Smooth muscle cell (in vitro differentiated cells): ENCODE results near the gene LSAMP. TPM values are rescaled to one million over a fixed set of nuclear protein-coding genes. Genes with fewer than 3 reads are reported as not detected.
"Not testable (repeated sequence)": the region's sequence is repeated elsewhere in the genome, so short reads cannot be mapped to it uniquely, and the experiment has no call there.

Source experiments
- DNase-seq: peaks from one replicate; lab custom pipeline; 2025; ENCODE audit not compliant: unreplicated experiment; lab: John Stamatoyannopoulos, UW
- H2AFZ ChIP-seq: fragments of 200-600 bp; sonication (generic); 2 replicates; pipeline ENCODE4 v1.6.0; 2016; ENCODE audit warnings: antibody characterized with exemption, low read depth, mild to moderate bottlenecking
- H3F3A ChIP-seq: fragments of 200-600 bp; sonication (generic); 2 replicates; pipeline ENCODE4 v1.6.0; 2017; ENCODE audit warnings: antibody characterized with exemption, low read depth
- H3K27ac ChIP-seq: fragments of 200-600 bp; sonication (generic); 2 replicates; pipeline ENCODE4 v1.5.1; 2016; ENCODE audit warnings: low read depth, mild to moderate bottlenecking
- H3K27me3 ChIP-seq: fragments of 200-600 bp; sonication (generic); 2 replicates; pipeline ENCODE4 v1.6.1; 2016; ENCODE audit warnings: low read depth, mild to moderate bottlenecking
- H3K36me3 ChIP-seq: fragments of 200-600 bp; sonication (generic); 2 replicates; pipeline ENCODE4 v1.5.1; 2016; ENCODE audit warnings: low read depth
- H3K4me1 ChIP-seq: fragments of 200-600 bp; sonication (generic); 2 replicates; pipeline ENCODE4 v1.5.1; 2016; ENCODE audit warnings: low read depth
- H3K4me2 ChIP-seq: fragments of 200-600 bp; sonication (generic); 2 replicates; pipeline ENCODE4 v1.6.0; 2016; ENCODE audit warnings: mild to moderate bottlenecking
- H3K4me3 ChIP-seq: fragments of 200-600 bp; sonication (generic); 2 replicates; pipeline ENCODE4 v1.5.1; 2016; ENCODE audit warnings: mild to moderate bottlenecking
- H3K79me2 ChIP-seq: fragments of 200-600 bp; sonication (generic); 2 replicates; pipeline ENCODE4 v1.6.0; 2016; ENCODE audit warnings: low read depth, mild to moderate bottlenecking
- H3K9ac ChIP-seq: fragments of 200-600 bp; sonication (generic); 2 replicates; pipeline ENCODE4 v1.6.0; 2016; ENCODE audit warnings: low read depth
- H3K9me3 ChIP-seq: fragments of 200-600 bp; sonication (generic); replicated peaks from 2 replicates; pipeline ENCODE4 v1.5.1; 2016; ENCODE audit warnings: low read depth
- H4K20me1 ChIP-seq: fragments of 200-600 bp; sonication (generic); 2 replicates; pipeline ENCODE4 v1.6.0; 2016; ENCODE audit warnings: low read depth
- CTCF ChIP-seq: fragments of 200-600 bp; sonication (generic); IDR thresholded peaks from 2 replicates; pipeline ENCODE4 v1.5.1; 2017; ENCODE audit warnings: borderline replicate concordance, mild to moderate bottlenecking, antibody characterized with exemption; ENCODE audit not compliant: insufficient read depth, poor library complexity, severe bottlenecking
- WGBS: methylation state at CpG from one replicate; pipeline ENCODE4 v1.1.7; 2016; ENCODE audit warnings: low lambda C conversion rate; 5-methylcytosine and 5-hydroxymethylcytosine counted together
- polyA plus RNA-seq: library from polyadenylated mRNA; unstranded; fragments of >200 nt; fragmentation: Nextera tagmentation; extraction: Ambion mirVana; gene quantifications from 2 replicates; pipeline ENCODE4 v1.2.1, GENCODE V29; 2016
- total RNA-seq: library from RNA; depleted of rRNA; stranded (reverse); fragments of >200 nt; gene quantifications from 2 replicates; pipeline ENCODE4 v1.2.3, GENCODE V29; 2014

Gene LSAMP
- total and polyA plus RNA-seq, 2 experiments from 2014 or later = 11.2 to 13.6 TPM

- Histone ChIP-seq H3F3A (no peaks in the 10 kb centered on the region), H3K27me3 (no peaks in the 10 kb centered on the region), H3K4me2 (no peak overlapping the region), H3K79me2 (no peaks in the 10 kb centered on the region), H2AFZ (no peak overlapping the region), H3K27ac (no peak overlapping the region), H4K20me1 (no peaks in the 10 kb centered on the region), H3K9me3 (no peaks in the 10 kb centered on the region), H3K4me1 (no peaks in the 10 kb centered on the region), H3K36me3 (no peaks in the 10 kb centered on the region), H3K4me3 (no peak overlapping the region), H3K9ac (no peak overlapping the region)
- no peak for DNase-seq
- no peak for TF ChIP-seq CTCF
- 93% methylated on average over 4 of the region's 4 CpGs for WGBS
Measured at GRCh38 chr3:115852278-115852677, 593.0 kb downstream of the LSAMP start.

DNA sequence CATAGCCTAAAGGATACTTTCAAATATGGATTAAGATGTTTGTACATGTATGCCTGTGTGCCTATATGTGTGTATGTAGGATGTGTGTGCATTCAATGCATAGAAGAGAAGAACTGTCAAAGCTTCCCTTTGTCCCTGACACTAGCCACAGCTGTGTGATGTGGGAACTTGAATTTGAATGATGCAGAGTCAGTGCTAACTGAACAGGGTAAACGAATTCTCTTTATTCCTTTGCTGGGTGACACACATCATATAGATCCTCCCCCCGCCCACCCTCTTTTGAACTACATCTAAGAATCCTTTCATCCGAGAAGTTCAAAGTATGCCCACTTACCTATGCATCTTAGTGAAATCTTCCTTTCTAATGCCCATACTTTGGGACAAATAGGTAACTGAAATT lies 593.7 kb downstream of the LSAMP start:
- no peak overlapping the region for H3K4me3 ChIP-seq
- no peaks in the 10 kb centered on the region for H3F3A ChIP-seq
- H3K9ac ChIP-seq = no peak overlapping the region
- no peaks in the 10 kb centered on the region for H3K27me3 ChIP-seq
- H3K79me2 ChIP-seq = no peaks in the 10 kb centered on the region
- H3K4me2 ChIP-seq = no peak overlapping the region
- no peaks in the 10 kb centered on the region for H4K20me1 ChIP-seq
- 85% methylated on average over 3 of the region's 3 CpGs for WGBS
- no peak overlapping the region for H3K27ac ChIP-seq
- TF ChIP-seq CTCF = no peak
- no peaks in the 10 kb centered on the region for H3K36me3 ChIP-seq
- no peak overlapping the region for H2AFZ ChIP-seq
- no peak for DNase-seq
- H3K9me3 ChIP-seq = no peaks in the 10 kb centered on the region
- no peaks in the 10 kb centered on the region for H3K4me1 ChIP-seq

DNA sequence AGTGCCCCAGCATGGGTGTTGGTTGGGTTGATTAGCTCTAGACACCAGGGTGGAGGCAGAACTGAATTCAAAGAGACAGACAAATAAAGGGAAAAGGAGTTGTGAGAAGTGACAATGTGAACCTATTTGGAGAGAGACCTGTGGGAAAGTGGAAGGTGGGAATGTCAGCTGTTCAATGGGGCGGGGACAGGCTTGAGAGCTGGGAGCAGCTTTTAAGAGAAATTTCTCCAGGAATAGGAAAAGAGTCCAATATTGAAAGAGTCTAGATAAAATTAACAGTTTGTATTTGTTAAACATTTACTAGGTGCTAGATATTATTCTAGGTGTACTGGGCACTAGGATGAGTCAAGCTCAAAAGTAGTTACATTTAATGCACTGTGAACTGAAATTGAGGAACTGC lies 596.6 kb downstream of the LSAMP start:
- H3K27ac ChIP-seq = no peak overlapping the region
- H3K9me3 ChIP-seq = no peaks in the 10 kb centered on the region
- 88% methylated on average over 1 of the region's 1 CpG for WGBS
- no peak overlapping the region for H3K4me3 ChIP-seq
- no peaks in the 10 kb centered on the region for H3F3A ChIP-seq
- no peaks in the 10 kb centered on the region for H3K27me3 ChIP-seq
- DNase-seq = no peak
- no peaks in the 10 kb centered on the region for H3K4me1 ChIP-seq
- TF ChIP-seq CTCF = no peak
- no peak overlapping the region for H3K9ac ChIP-seq
- no peak overlapping the region for H3K4me2 ChIP-seq
- no peaks in the 10 kb centered on the region for H3K36me3 ChIP-seq
- no peaks in the 10 kb centered on the region for H3K79me2 ChIP-seq
- H4K20me1 ChIP-seq = no peaks in the 10 kb centered on the region
- H2AFZ ChIP-seq = no peak overlapping the region

DNA sequence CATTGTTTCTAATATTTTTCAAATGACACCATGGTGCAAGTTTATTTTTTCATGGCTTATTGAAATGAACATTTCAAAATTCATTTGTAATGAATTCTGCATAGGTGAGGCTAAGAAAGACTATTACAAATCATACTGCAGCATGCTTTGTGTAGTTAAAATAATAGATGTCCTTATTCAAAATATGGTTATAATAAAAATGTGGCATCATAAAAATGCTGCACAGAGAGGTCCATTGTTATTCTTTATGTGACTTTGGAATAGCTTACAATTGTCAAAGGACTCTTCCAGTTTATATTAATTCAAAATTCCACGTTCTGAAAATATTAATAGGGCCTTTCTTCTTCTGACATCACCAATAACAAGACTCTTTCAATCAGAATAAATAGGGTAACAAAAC lies 599.3 kb downstream of the LSAMP start:
- no peaks in the 10 kb centered on the region for H3K79me2 ChIP-seq
- no peaks in the 10 kb centered on the region for H3F3A ChIP-seq
- H3K4me1 ChIP-seq = no peaks in the 10 kb centered on the region
- no peak for TF ChIP-seq CTCF
- H3K9ac ChIP-seq = no peak overlapping the region
- H4K20me1 ChIP-seq = no peaks in the 10 kb centered on the region
- 0% methylated on average over 1 of the region's 1 CpG for WGBS
- H3K36me3 ChIP-seq = no peaks in the 10 kb centered on the region
- H3K27ac ChIP-seq = no peak overlapping the region
- H2AFZ ChIP-seq = no peak overlapping the region
- no peaks in the 10 kb centered on the region for H3K27me3 ChIP-seq
- H3K9me3 ChIP-seq = no peaks in the 10 kb centered on the region
- DNase-seq = no peak
- no peak overlapping the region for H3K4me2 ChIP-seq
- H3K4me3 ChIP-seq = no peak overlapping the region

DNA sequence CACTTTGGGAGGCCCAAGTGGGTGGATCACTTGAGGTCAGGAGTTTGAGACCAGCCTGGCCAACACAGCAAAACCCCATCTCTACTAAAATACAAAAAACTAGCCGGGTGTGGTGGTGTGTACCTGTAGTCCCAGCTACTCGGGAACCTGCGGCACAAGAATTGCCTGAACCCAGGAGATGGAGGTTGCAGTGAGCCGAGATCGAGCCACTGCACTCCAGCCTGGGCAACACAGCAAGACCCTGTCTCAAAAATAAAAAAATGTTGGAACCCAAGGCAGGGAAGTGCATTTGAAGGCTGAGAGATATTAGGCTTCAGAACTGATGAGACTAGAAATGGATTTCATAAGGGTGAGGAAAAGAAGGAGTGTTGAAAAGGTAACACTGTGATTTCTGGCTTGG lies 600.6 kb downstream of the LSAMP start:
- H3K27me3 ChIP-seq, H4K20me1 ChIP-seq, H3K79me2 ChIP-seq, H3K9ac ChIP-seq, H3K4me1 ChIP-seq, H3F3A ChIP-seq, H3K36me3 ChIP-seq, H3K4me2 ChIP-seq, H3K4me3 ChIP-seq, H2AFZ ChIP-seq, H3K9me3 ChIP-seq, DNase-seq, H3K27ac ChIP-seq: not testable (repeated sequence)
- 93% methylated on average over 5 of the region's 5 CpGs for WGBS
